ENCODE measurements around the gene ZNF736.
"Not testable (repeated sequence)": the region's sequence is repeated elsewhere in the genome, so short reads cannot be mapped to it uniquely, and the experiment has no call there.

The ZNF736 gene

DNA sequence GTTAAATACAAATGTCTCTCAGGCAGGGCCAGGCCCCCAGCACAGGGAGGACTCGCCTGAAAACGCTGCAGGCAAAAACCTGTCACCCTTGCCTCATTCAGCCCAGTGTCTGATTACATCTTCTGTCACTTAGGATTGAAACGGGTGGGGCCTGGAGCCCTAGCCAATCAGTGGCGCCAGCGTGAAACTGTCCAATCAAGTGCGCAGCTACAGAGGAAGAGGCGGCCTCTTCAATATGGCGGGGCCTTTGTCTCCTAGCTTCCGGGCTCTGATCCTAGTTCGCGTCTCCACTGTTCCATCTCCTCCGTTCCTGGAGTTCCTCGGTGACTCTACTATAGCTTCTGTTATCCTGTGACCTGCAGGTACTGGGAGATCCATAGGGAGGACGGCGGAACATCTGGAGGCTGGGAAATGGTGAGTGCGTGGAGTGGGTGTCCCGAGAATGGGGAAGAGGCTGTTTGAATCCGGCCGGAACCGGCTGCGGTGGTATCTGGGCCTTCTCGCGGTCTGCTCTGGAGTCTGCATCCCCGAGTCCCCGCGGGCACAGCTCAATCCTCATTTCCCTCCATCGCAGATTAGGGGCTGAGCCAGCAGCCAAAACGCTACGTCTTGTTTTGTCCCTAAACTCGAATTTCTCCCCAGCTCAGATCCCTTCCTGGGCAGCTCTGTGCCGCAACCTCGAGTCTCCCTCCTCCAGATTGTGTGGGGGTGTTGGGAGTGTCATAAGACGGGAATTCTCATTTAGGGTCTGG lies at the start of gene ZNF736:
TSS of gene ZNF736 (plus strand) at position 222 of the 752 bp plus-strand sequence. CDS start at position 412, 190 bp downstream.
- Histone ChIP-seq H3K9me3 (ENCODE audit: control insufficient read depth, insufficient read depth, low read length) (no peaks in the 10 kb centered on the region), H3K36me3 (ENCODE audit: insufficient read depth, low read length) (no peaks in the 10 kb centered on the region), H3K4me1 (ENCODE audit: insufficient read depth, low read length) (no peaks in the 10 kb centered on the region), H3K9ac (ENCODE audit: low read depth, low read length) (peak within 1 kb of the TSS; percentile 54)

- no peaks in the 10 kb centered on the region for H3K4me1 ChIP-seq (ENCODE audit: insufficient read depth, low read length)
- peaks cover 4% of the 10 kb centered on the region; the same call in 1 of the 2 replicates for H3K9me3 ChIP-seq (ENCODE audit: control insufficient read depth, insufficient read depth, low read length)
- no peak overlapping the region for H3K9ac ChIP-seq (ENCODE audit: low read depth, low read length)
- no peaks in the 10 kb centered on the region for H3K36me3 ChIP-seq (ENCODE audit: insufficient read depth, low read length)
Measured at GRCh38 chr7:64266341-64266919, 47.3 kb upstream of the ZNF736 start.

DNA sequence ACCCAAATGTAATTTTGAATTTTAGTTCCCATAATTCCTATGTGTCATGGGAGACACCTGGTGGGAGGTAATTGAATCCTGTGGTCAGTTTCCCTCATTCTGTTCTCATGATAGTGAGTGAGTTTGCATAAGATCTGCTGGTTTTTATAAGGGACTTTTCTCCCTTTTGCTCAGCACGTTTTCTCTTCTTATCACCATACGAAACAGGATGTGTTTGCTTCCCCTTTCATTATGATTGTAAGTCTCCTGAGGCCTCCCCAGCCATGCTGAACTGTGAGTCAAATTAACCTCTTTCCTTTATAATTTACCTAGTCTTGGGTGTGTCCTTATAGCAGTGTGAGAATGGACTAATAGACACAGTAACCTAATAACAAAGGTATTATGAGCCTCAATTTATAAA lies 36.1 kb upstream of the ZNF736 start:
- no peak overlapping the region for H3K9ac ChIP-seq (ENCODE audit: low read depth, low read length)
- no peaks in the 10 kb centered on the region for H3K36me3 ChIP-seq (ENCODE audit: insufficient read depth, low read length)
- no peaks in the 10 kb centered on the region for H3K9me3 ChIP-seq (ENCODE audit: control insufficient read depth, insufficient read depth, low read length)
- H3K4me1 ChIP-seq (ENCODE audit: insufficient read depth, low read length): no peaks in the 10 kb centered on the region

GRCh38 chr7:64294701-64295420 lies 18.9 kb upstream of the ZNF736 start:
- H3K9ac ChIP-seq (ENCODE audit: low read depth, low read length): no peak overlapping the region
- H3K36me3 ChIP-seq (ENCODE audit: insufficient read depth, low read length): no peaks in the 10 kb centered on the region
- H3K9me3 ChIP-seq (ENCODE audit: control insufficient read depth, insufficient read depth, low read length): peaks cover 2% of the 10 kb centered on the region; the same call in 1 of the 2 replicates
- H3K4me1 ChIP-seq (ENCODE audit: insufficient read depth, low read length): no peaks in the 10 kb centered on the region

GRCh38 chr7:64297418-64297817 lies 16.3 kb upstream of the ZNF736 start:
- not testable (repeated sequence) for H3K4me1 ChIP-seq (ENCODE audit: insufficient read depth, low read length); H3K9me3 ChIP-seq (ENCODE audit: control insufficient read depth, insufficient read depth, low read length); H3K9ac ChIP-seq (ENCODE audit: low read depth, low read length); H3K36me3 ChIP-seq (ENCODE audit: insufficient read depth, low read length)

- Histone ChIP-seq H3K9me3 (ENCODE audit: control insufficient read depth, insufficient read depth, low read length) (no peaks in the 10 kb centered on the region), H3K36me3 (ENCODE audit: insufficient read depth, low read length) (no peaks in the 10 kb centered on the region), H3K4me1 (ENCODE audit: insufficient read depth, low read length) (no peaks in the 10 kb centered on the region), H3K9ac (ENCODE audit: low read depth, low read length) (no peak overlapping the region)
Measured at GRCh38 chr7:64300641-64301405, 12.9 kb upstream of the ZNF736 start.

GRCh38 chr7:64307254-64308015 lies 6.3 kb upstream of the ZNF736 start:
- H3K36me3 ChIP-seq (ENCODE audit: insufficient read depth, low read length): no peaks in the 10 kb centered on the region
- peak overlapping the region; percentile 36; the same call in 1 of the 2 replicates for H3K9ac ChIP-seq (ENCODE audit: low read depth, low read length)
- H3K9me3 ChIP-seq (ENCODE audit: control insufficient read depth, insufficient read depth, low read length): no peaks in the 10 kb centered on the region
- H3K4me1 ChIP-seq (ENCODE audit: insufficient read depth, low read length): no peaks in the 10 kb centered on the region

DNA sequence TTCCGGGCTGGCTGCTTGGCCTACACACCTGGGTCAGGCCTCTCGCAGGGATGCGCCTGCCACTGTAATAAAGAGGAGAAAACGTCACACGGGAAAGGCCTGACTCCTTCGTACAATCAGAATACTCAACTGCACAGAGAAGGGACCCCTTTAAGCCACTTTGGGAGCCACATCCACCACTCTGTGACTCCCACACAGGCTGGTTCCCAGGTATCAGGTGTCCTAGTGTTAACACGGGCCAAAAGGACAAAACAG lies 5.8 kb upstream of the ZNF736 start:
- no peaks in the 10 kb centered on the region for H3K9me3 ChIP-seq (ENCODE audit: control insufficient read depth, insufficient read depth, low read length)
- no peak overlapping the region; the same call in 1 of the 2 replicates for H3K9ac ChIP-seq (ENCODE audit: low read depth, low read length)
- H3K36me3 ChIP-seq (ENCODE audit: insufficient read depth, low read length): no peaks in the 10 kb centered on the region
- H3K4me1 ChIP-seq (ENCODE audit: insufficient read depth, low read length): no peaks in the 10 kb centered on the region

DNA sequence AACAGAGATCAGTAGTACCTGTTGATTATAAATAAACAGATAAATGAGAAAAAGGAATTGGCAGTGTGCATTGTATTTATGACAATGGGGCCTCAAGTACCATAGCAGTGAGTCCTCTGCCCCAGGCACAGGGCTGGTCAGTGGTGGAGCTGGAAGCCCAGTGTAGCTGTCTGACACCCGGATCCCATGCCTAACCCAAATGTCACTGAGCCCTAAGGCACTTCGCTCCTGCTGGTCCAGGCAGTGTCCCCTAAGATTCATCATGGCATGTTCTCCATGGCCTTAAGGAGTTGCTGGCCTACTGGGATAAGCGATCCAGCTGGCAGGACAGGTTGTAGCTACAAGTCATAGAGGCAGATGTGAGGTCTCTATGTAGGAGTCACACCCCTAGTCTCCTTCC lies 3.3 kb upstream of the ZNF736 start:
- no peak overlapping the region for H3K9ac ChIP-seq (ENCODE audit: low read depth, low read length)
- no peaks in the 10 kb centered on the region for H3K36me3 ChIP-seq (ENCODE audit: insufficient read depth, low read length)
- no peaks in the 10 kb centered on the region for H3K4me1 ChIP-seq (ENCODE audit: insufficient read depth, low read length)
- no peaks in the 10 kb centered on the region for H3K9me3 ChIP-seq (ENCODE audit: control insufficient read depth, insufficient read depth, low read length)

DNA sequence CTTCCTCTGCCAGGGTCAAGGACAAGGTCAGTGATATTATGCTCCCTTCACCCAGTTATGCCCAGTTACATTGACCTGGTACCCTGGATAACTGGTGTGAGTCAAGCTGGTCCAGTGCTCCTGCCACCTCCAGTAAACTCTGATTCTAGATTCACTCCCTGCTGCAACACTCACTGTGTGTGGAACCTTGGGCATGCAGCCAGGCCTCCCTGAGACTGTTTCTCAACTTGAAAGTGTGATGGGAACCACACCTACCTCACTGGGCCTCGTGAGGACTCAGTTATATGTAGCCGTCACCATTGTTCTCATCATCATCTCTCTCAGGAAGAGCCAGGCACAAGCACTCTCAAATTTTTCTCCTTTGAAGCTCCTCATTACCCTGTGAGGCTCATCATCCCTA lies 935 bp upstream of the ZNF736 start:
- Histone ChIP-seq H3K9me3 (ENCODE audit: control insufficient read depth, insufficient read depth, low read length) (no peaks in the 10 kb centered on the region), H3K9ac (ENCODE audit: low read depth, low read length) (no peak overlapping the region), H3K36me3 (ENCODE audit: insufficient read depth, low read length) (no peaks in the 10 kb centered on the region), H3K4me1 (ENCODE audit: insufficient read depth, low read length) (no peaks in the 10 kb centered on the region)

GRCh38 chr7:64314566-64314965 lies 805 bp downstream of the ZNF736 start:
- Histone ChIP-seq H3K36me3 (ENCODE audit: insufficient read depth, low read length) (no peaks in the 10 kb centered on the region), H3K4me1 (ENCODE audit: insufficient read depth, low read length) (no peaks in the 10 kb centered on the region), H3K9me3 (ENCODE audit: control insufficient read depth, insufficient read depth, low read length) (no peaks in the 10 kb centered on the region), H3K9ac (ENCODE audit: low read depth, low read length) (peak overlapping the region; percentile 54)

- H3K9me3 ChIP-seq (ENCODE audit: control insufficient read depth, insufficient read depth, low read length); H3K4me1 ChIP-seq (ENCODE audit: insufficient read depth, low read length); H3K36me3 ChIP-seq (ENCODE audit: insufficient read depth, low read length); H3K9ac ChIP-seq (ENCODE audit: low read depth, low read length): not testable (repeated sequence)
Measured at GRCh38 chr7:64316031-64316742, 2.4 kb downstream of the ZNF736 start.
